ENCODE data around the gene SDHC. TPM values are rescaled to one million over a fixed set of nuclear protein-coding genes. Genes with fewer than 3 reads are reported as not detected.

SDHC gene
- total RNA-seq, 1 experiment from 2014 or later = 67.9 TPM

Small RNA genes lying within 50 kb of the gene (small RNA-seq; reads per million reads assigned to genes)
- gene AL592295.2 (not detected), gene RNU6-481P (not detected)

Other genes with a start within 250 kb of the SDHC start
- 4.0 and 6.0 TPM in 2 replicates for gene ARHGAP30, start 244.5 kb upstream of the SDHC start, total RNA-seq (2014; rRNA removed; shearing (Covaris generic))
- gene NECTIN4, start 224.8 kb upstream of the SDHC start, total RNA-seq (2014; rRNA removed; shearing (Covaris generic)) = 1.4 and 1.9 TPM in 2 replicates
- 0.51 and 1.0 TPM in 2 replicates for gene KLHDC9, start 216.0 kb upstream of the SDHC start, total RNA-seq (2014; rRNA removed; shearing (Covaris generic))
- gene PFDN2, start 196.3 kb upstream of the SDHC start, total RNA-seq (2014; rRNA removed; shearing (Covaris generic)) = 124 and 137 TPM in 2 replicates
- 27.4 and 35.1 TPM in 2 replicates for gene NIT1, start 196.3 kb upstream of the SDHC start, total RNA-seq (2014; rRNA removed; shearing (Covaris generic))
- 26.5 and 42.6 TPM in 2 replicates for gene DEDD, start 181.7 kb upstream of the SDHC start, total RNA-seq (2014; rRNA removed; shearing (Covaris generic))
- 68.1 and 68.2 TPM in 2 replicates for gene UFC1, start 160.4 kb upstream of the SDHC start, total RNA-seq (2014; rRNA removed; shearing (Covaris generic))
- 5.5 and 9.7 TPM in 2 replicates for gene USP21, start 154.9 kb upstream of the SDHC start, total RNA-seq (2014; rRNA removed; shearing (Covaris generic))
- gene PPOX, start 148.0 kb upstream of the SDHC start, total RNA-seq (2014; rRNA removed; shearing (Covaris generic)) = 9.0 and 12.9 TPM in 2 replicates
- 63.3 and 89.1 TPM in 2 replicates for gene B4GALT3, start 136.9 kb upstream of the SDHC start, total RNA-seq (2014; rRNA removed; shearing (Covaris generic))
- gene ADAMTS4, start 115.3 kb upstream of the SDHC start, total RNA-seq (2014; rRNA removed; shearing (Covaris generic)) = not detected in 2 replicates
- 185 and 202 TPM in 2 replicates for gene NDUFS2, start 112.0 kb upstream of the SDHC start, total RNA-seq (2014; rRNA removed; shearing (Covaris generic))
- gene FCER1G, start 99.1 kb upstream of the SDHC start, total RNA-seq (2014; rRNA removed; shearing (Covaris generic)) = 0.64 TPM in 1 of 2 replicates, not detected in the other
- not detected in 2 replicates for gene APOA2, start 90.8 kb upstream of the SDHC start, total RNA-seq (2014; rRNA removed; shearing (Covaris generic))
- gene TOMM40L, start 88.3 kb upstream of the SDHC start, total RNA-seq (2014; rRNA removed; shearing (Covaris generic)) = 18.2 and 25.8 TPM in 2 replicates
- not detected in 2 replicates for gene NR1I3, start 76.2 kb upstream of the SDHC start, total RNA-seq (2014; rRNA removed; shearing (Covaris generic))
- 0.10 and 0.27 TPM in 2 replicates for gene PCP4L1, start 55.6 kb upstream of the SDHC start, total RNA-seq (2014; rRNA removed; shearing (Covaris generic))
- gene MPZ, start 4.4 kb upstream of the SDHC start, total RNA-seq (2014; rRNA removed; shearing (Covaris generic)) = 1.4 and 2.2 TPM in 2 replicates
- gene CFAP126, start 53.5 kb downstream of the SDHC start, total RNA-seq (2014; rRNA removed; shearing (Covaris generic)) = not detected in 2 replicates
- gene FCGR2A, start 191.1 kb downstream of the SDHC start, total RNA-seq (2014; rRNA removed; shearing (Covaris generic)) = 0.16 TPM in 1 of 2 replicates, not detected in the other
- 1.5 and 1.9 TPM in 2 replicates for gene HSPA6, start 210.2 kb downstream of the SDHC start, total RNA-seq (2014; rRNA removed; shearing (Covaris generic))
- not detected in 2 replicates for gene FCGR3A, start 235.4 kb downstream of the SDHC start, total RNA-seq (2014; rRNA removed; shearing (Covaris generic))

Data from HT1080 (cell line).